GM21723 (cell line): ENCODE data around the gene POF1B.

ENCODE experiments used
- ATAC-seq: cut with Tn5 transposase; IDR thresholded peaks from one replicate; pipeline ENCODE4 v1.9.1; 2021; ENCODE audit warnings: mild to moderate bottlenecking, moderate library complexity; ENCODE audit not compliant: unreplicated experiment

The POF1B gene

DNA sequence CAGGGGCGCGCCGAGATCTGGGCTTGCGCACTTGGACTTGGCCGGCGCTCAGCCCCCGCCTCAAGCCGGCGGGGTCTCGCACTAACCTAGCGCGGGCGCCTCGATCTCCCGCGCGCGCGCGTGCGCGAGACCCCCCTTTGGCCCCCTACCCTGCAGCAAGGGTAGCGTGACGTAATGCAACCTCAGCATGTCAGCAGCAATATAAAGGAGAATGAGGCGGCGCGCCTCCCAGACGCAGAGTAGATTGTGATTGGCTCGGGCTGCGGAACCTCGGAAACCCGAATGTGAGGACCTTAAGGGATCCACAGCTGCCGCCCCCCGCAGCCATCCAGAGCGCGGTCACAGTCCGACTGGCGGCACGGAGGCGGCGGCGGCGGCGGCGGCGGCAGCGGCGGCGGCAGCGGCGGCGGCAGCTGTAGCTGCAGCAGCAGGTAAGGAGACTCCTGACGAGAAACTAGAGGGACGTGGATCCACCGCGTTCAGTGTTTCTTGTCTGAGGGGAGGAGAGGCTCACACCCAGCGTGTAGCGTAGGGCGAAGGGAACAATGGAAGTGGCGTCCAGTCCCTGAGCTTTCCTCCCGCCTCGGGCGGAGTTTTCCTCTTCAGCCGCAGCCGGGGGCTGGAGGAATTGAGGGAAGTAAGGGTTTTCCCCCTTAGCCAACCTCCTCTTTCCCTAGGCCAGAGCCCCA lies 135.6 kb downstream of the POF1B start, which contains the start of the genes SATL1 and ZNF711:
SATL1 (minus strand) TSS at position 19 of the 689 bp plus-strand sequence. CDS start 134,811 bp downstream, outside the sequence.
ZNF711 (plus strand) TSS at position 231 of the 689 bp plus-strand sequence. CDS start 3,582 bp downstream, outside the sequence.
- peak; percentile 65 for ATAC-seq

DNA sequence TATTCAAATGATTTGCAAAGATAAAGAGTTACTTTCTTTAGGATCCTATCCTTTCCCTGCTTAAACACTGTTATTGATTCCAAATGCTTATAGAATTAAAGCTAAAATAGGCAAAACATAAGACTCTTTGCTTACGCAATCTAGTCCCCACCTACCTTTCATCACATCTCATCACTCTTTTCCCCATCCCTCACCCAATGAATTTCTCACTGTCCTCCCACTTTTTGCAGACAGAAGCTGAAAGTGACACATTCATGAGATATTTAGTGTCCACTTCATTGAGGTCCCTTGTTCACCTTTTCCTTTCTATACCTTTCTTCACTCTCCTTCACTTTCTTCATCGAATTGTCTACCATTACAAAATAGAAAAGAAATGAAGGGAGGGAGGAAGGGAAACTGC lies 136.3 kb downstream of the POF1B start:
- no peak for ATAC-seq
